NCI-H1436 treated with DMSO at 0.1 percent for 48 hours (cell line): ENCODE data around the gene FHAD1.

Source experiments
- DNase-seq: peaks from one replicate; lab custom pipeline; 2025; lab: John Stamatoyannopoulos, UW

Gene FHAD1

GRCh38 chr1:15326691-15327588, 79.9 kb downstream of the FHAD1 start:
- DNase-seq: no peak

DNA sequence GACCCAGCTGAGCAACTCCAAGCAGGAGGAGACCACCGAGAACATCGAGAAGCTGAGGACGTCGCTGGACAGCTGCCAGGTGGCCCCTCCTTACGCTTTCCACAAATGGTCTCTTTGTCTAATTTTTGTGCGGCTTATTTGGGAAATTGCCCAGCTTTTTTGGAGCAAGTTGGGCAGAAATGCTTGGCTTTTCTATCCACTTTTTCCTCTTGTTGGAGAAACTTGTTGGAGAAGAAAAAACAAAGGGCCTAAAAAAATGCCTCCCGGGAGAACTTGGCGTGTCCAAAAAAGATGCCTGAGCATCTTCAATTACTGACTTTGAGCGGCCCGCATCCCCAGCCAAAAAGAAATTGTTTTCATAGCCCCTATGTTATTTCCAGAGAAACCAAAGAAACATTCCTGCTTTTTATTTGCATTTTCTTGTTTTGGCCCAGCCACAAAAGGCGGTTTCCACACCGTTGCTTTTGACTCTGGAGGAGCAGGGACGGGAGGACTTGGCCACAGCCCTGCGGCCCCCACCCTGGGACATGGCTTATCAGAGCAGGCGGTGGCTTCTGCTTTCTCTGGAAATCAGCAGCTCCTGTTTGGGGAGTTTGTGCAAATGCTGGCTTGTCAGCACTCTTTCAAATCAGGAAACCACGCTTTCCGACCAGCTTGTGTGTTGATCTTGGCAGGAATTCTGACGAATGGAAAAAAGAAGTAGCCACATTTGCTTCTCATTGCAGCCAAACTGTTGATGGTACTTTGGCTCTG, 81.5 kb downstream of the FHAD1 start:
- no peak for DNase-seq

- no peak for DNase-seq
These were observed 82.2 kb downstream of the FHAD1 start for GRCh38 chr1:15329104-15329820.

GRCh38 chr1:15330028-15330427, 83.0 kb downstream of the FHAD1 start:
- no peak for DNase-seq

GRCh38 chr1:15331180-15331579, 84.2 kb downstream of the FHAD1 start:
- DNase-seq: no peak

GRCh38 chr1:15331734-15332133, 84.7 kb downstream of the FHAD1 start:
- DNase-seq: no peak

DNA sequence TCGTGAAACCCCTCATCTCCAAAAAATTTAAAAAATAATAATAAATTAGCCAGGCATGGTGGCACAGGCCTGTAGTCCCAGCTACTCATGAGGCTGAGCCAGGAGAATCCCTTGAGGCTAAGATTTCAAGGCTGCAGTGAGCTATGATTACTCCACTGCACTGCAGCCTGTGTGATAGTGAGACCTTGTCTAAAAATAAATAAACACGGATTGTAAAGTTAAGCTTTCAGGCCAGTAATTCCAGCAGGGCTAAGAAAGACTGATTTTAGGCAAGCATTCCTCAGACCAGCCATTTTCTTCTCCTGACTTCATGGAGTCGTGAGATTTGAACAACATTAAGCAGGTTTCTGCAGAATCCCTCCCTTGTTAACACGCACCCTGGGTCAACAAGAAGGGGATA, 85.5 kb downstream of the FHAD1 start:
- no peak for DNase-seq

DNA sequence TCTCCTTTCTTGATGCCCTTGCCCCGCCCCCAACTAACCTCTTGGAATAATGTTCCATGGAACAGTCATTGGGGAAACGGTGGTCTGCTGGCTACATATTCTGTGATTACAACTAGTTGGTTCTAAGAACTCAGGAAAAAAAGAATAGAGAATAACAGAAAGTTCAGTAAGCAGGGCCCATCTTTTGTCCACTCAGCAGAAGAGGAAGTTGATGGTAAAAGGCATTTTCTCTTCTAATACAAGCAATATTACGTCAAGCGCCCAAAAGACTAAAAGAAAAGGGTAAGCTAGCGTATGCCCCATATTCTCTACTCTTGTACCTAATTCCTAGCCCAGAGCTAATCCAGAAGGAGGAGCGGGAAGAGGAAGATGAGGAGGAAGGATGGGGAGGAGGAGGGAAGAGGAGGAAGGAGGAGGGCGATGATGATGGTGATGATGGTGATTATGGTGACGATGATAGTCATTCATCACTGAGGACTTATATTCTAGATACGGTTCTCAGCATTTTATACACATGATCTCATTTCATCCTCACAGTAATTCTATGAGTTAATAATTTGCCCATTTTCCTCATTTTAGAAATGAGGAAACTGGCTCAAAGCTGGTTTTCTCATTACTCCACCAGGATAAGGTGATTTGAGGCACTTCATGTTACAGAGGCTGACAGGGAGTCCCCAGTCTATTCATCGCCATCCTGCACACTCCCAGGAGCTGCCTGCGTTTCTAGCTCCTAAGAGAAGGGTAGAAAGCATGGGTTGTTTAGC, 86.1 kb downstream of the FHAD1 start:
- no peak for DNase-seq

- DNase-seq: no peak
These were observed 88.0 kb downstream of the FHAD1 start for GRCh38 chr1:15334995-15335394.

DNA sequence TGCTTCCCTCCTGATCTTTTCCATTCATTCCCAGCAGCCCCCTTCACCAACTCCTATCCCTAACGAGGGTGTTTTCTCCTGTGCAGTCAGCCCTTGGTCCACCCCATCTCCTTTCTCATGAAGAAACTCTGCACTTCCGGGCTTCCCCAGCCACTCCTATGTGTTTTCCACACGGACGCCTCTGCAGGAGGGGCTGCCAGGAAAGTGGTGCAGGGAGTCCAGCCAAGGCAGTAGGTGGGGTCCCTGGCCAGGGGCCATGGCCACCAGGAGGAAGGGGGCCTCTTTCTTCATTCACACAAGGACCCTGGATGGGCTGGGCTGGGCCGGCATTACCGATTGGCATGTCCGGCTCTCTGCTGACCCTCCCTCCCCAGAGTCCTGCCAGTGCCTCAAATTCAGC, 89.8 kb downstream of the FHAD1 start:
- no peak for DNase-seq

- DNase-seq: no peak
These were observed 90.8 kb downstream of the FHAD1 start for GRCh38 chr1:15337656-15338402.

- no peak for DNase-seq
These were observed 92.5 kb downstream of the FHAD1 start for GRCh38 chr1:15339570-15339969.

DNA sequence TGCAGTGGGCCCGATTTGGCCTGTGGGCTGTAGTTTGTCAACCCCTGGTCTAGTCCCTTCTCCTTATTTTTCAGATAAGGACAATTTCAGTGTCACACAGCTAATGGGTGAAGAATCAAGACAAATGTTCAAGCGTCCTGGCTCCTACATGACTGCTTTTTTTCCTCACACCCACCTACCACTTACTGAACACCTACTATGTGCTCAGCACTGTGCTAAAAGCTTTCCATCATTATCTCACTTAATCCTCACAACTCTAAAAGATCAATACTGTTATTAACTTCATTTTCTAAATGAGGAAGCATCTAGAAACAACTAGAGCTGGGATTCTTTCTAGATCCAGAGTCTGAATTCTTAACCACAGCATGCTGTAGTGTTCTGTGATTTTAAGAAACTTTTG, 94.2 kb downstream of the FHAD1 start:
- DNase-seq: no peak

- DNase-seq: no peak
These were observed 94.8 kb downstream of the FHAD1 start for GRCh38 chr1:15341634-15342407.

DNA sequence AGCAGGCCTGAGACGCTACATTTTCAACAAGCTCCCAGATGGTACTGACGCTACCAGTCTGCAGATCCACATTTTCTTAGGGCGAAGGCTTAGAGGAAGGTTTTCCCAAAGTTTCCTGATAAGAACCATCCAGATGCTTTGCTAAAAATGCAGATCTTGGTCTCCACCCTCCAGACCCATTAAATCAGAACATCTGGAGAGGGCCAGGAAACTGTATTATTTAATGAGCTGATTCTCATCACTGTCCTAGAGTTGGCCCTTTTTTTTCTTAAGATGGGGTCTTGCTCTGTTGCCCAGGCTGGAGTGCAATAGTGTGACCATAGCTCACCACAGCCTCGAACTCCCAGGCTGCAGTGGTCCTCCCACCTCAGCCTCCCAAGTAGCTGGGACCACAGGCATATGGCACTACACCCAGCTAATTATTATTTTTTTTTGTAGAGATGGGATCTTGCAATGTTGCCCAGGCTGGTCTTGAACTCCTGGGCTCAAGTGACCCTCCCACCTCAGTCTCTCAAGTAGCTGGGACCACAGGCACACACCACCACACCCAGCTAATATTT, 95.5 kb downstream of the FHAD1 start:
- DNase-seq: no peak

DNA sequence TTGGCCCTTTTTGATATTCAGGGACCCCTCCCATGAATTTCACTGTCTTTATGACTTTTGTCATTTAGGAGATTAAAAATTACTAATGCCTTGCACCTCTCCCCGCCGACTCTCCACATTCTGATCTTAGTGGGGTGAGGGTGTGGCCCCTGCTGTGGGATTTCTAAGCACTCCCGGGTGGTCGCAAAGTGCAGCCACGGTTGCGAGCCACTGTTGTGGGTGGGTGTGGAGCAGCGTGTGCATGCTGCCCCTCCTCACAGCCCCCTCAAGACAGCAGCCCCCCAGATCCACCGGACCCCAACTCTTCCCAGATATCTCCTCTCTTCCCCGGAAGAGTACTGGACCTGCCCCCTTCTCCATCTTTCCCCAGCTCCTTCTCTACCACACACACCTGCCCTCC, 96.1 kb downstream of the FHAD1 start:
- no peak for DNase-seq

GRCh38 chr1:15343729-15344128, 96.7 kb downstream of the FHAD1 start:
- DNase-seq: no peak

DNA sequence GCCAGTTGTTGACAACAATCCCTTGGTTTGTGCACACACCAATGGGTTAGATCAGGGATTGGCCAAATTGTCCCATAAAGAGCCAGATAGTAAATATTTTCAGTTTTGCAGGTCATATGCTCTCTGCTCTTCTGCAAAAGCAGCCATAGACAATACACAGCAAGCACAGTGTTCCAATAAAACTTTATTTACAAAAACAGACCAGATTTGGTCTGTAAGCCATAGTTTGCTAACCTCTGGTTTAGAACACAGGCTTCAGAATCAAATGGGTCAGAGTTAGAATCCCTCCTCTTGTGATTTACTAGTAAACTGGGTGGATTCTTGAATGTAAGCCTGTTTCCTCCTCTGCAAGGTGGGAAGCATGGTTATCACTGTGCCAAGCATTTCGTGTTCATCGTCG, 97.4 kb downstream of the FHAD1 start:
- DNase-seq: no peak

DNA sequence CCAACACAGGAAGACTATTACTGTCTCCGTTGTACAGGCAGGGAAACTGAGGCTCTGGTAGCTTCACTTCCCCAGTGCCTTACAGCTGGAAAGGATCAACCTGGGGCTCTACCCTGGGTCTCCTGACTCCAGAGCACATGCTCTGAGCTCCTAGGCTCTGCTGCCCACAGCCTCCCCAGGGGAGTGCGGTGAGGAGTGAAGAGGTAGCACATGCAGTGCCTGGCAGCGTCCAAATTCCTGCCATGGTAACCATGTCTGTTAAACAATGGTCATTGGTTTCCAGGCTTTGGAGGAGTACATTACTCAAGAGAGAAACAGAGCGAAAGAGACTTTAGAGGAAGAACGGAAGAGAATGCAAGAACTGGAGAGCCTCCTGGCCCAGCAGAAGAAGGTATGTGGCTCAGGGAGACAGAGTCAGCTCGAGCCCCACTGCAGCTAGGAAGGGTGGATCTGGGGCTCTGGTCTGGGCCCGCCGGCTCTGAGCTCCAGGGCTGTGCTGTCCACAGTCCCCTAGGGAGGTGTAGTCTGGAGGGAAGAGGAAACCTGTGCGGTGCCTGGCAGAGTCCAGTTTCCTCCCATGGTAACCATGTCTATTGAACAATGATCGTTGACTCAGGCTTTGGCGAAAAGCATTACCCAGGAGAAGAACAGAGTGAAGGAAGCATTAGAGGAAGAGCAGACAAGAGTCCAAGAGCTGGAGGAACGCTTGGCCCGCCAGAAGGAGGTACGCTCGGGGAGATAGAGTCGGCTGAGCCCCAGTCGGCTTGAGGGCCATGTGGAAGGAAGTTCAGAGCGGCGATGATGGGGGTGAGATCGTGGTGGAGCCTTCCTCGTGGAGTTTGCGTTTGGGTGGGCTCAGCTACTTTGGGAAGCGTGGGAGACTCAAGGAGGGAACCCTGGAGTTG, 98.0 kb downstream of the FHAD1 start:
- no peak for DNase-seq
